ENCODE data around the gene TNF. TPM values are rescaled to one million over a fixed set of nuclear protein-coding genes. Genes with fewer than 3 reads are reported as not detected.

Gene TNF
- total RNA-seq, 1 experiment from 2014 or later = 0.31 TPM

- H3K27ac Mint-ChIP-seq = no peak overlapping the region
- H3K4me1 Mint-ChIP-seq = peaks cover 11% of the 10 kb centered on the region
- TF ChIP-seq USF2 (CRISPR knock-in tag; IDR thresholded peaks at IDR 0.05) = no peak
- no peak for TF ChIP-seq MXD4 (CRISPR knock-in tag; IDR thresholded peaks at IDR 0.05; ENCODE audit: borderline replicate concordance)
- no peak for TF ChIP-seq ARID4B (CRISPR knock-in tag; IDR thresholded peaks at IDR 0.05; ENCODE audit: borderline replicate concordance)
- no peak for ATAC-seq
- peaks cover 9% of the 10 kb centered on the region; the same call in 1 of the 2 replicates for H3K27me3 Mint-ChIP-seq (ENCODE audit: low read depth)
- H3K4me3 Mint-ChIP-seq = no peak overlapping the region
- ChIA-PET CTCF (interaction anchor here (0.9 to 15.1 kb wide), 7 partner anchors 10 to 45 kb away, joined by 4 to 293 read pairs (median 8); partner anchors contain the start of genes ATP6V1G2, DDX39B, NCR3 and TNF), POLR2A (interaction anchor here (1.0 kb wide), 1 partner anchor 54 kb away, joined by 3 read pairs; no protein-coding TSS in a partner anchor)
- no peaks in the 10 kb centered on the region for H3K9me3 Mint-ChIP-seq
- no peak for DNase-seq (ENCODE audit: low spot score)
- no peaks in the 10 kb centered on the region for H3K36me3 Mint-ChIP-seq
Observed at GRCh38 chr6:31586599-31587281, 11.4 kb downstream of the TNF start.

GRCh38 chr6:31587791-31588777 is 12.7 kb downstream of the TNF start:
- ChIA-PET POLR2A (interaction anchor here (0.5 kb wide), 1 partner anchor 41 kb away, joined by 5 read pairs; the partner anchor contains the start of gene NFKBIL1), CTCF (interaction anchor here (0.7 to 15.1 kb wide), 8 partner anchors 8 to 41 kb away, joined by 3 to 293 read pairs (median 8); partner anchors contain the start of genes NCR3 and NFKBIL1)
- Mint-ChIP-seq H3K27ac (no peak overlapping the region), H3K9me3 (no peaks in the 10 kb centered on the region), H3K27me3 (ENCODE audit: low read depth) (no peaks in the 10 kb centered on the region), H3K4me1 (peaks cover 3% of the 10 kb centered on the region; the same call in 1 of the 2 replicates), H3K36me3 (no peaks in the 10 kb centered on the region), H3K4me3 (no peak overlapping the region)
- TF ChIP-seq MLX (CRISPR knock-in tag; IDR thresholded peaks at IDR 0.05) (no peak), TP53 (CRISPR knock-in tag; IDR thresholded peaks at IDR 0.05) (no peak), NR1H2 (CRISPR knock-in tag; IDR thresholded peaks at IDR 0.05) (no peak)
- no peak for DNase-seq (ENCODE audit: low spot score)
- ATAC-seq = no peak

- ChIA-PET POLR2A (interaction anchor here (0.5 kb wide), 1 partner anchor 42 kb away, joined by 5 read pairs; the partner anchor contains the start of gene NFKBIL1), CTCF (interaction anchor here (0.6 to 2.8 kb wide), 6 partner anchors 8 to 42 kb away, joined by 3 to 17 read pairs (median 6); partner anchors contain the start of gene NFKBIL1)
- H3K4me3 Mint-ChIP-seq = no peak overlapping the region
- no peaks in the 10 kb centered on the region for H3K27me3 Mint-ChIP-seq (ENCODE audit: low read depth)
- DNase-seq (ENCODE audit: low spot score) (no peak), ATAC-seq (no peak)
- H3K27ac Mint-ChIP-seq = no peak overlapping the region
- H3K4me1 Mint-ChIP-seq = peaks cover 3% of the 10 kb centered on the region; the same call in 1 of the 2 replicates
- TF ChIP-seq ATF1 (CRISPR knock-in tag; IDR thresholded peaks at IDR 0.05) (no peak), NR1H2 (CRISPR knock-in tag; IDR thresholded peaks at IDR 0.05) (no peak), ZBTB43 (CRISPR knock-in tag; IDR thresholded peaks at IDR 0.05) (no peak), SMAD4 (CRISPR knock-in tag; IDR thresholded peaks at IDR 0.05) (no peak), PREB (CRISPR knock-in tag; IDR thresholded peaks at IDR 0.05; ENCODE audit: borderline replicate concordance) (no peak), EMX1 (CRISPR knock-in tag; IDR thresholded peaks at IDR 0.05) (no peak)
- no peaks in the 10 kb centered on the region for H3K9me3 Mint-ChIP-seq
- H3K36me3 Mint-ChIP-seq = no peaks in the 10 kb centered on the region
Observed at GRCh38 chr6:31588871-31589650, 13.7 kb downstream of the TNF start.
